OCI-M2 (cell line): Measurements from ENCODE around the gene AKT1.
A peak's percentile ranks its signal among the peaks of the same experiment; 100 is the strongest.

Source experiments
- DNase-seq: peaks from one replicate; lab custom pipeline; 2025; ENCODE audit not compliant: unreplicated experiment; lab: John Stamatoyannopoulos, UW

Gene AKT1

GRCh38 chr14:104773505-104774452 lies 21.8 kb downstream of the AKT1 start:
- DNase-seq = no peak

- DNase-seq = no peak
Observed at GRCh38 chr14:104772707-104773504, 22.6 kb downstream of the AKT1 start.

DNA sequence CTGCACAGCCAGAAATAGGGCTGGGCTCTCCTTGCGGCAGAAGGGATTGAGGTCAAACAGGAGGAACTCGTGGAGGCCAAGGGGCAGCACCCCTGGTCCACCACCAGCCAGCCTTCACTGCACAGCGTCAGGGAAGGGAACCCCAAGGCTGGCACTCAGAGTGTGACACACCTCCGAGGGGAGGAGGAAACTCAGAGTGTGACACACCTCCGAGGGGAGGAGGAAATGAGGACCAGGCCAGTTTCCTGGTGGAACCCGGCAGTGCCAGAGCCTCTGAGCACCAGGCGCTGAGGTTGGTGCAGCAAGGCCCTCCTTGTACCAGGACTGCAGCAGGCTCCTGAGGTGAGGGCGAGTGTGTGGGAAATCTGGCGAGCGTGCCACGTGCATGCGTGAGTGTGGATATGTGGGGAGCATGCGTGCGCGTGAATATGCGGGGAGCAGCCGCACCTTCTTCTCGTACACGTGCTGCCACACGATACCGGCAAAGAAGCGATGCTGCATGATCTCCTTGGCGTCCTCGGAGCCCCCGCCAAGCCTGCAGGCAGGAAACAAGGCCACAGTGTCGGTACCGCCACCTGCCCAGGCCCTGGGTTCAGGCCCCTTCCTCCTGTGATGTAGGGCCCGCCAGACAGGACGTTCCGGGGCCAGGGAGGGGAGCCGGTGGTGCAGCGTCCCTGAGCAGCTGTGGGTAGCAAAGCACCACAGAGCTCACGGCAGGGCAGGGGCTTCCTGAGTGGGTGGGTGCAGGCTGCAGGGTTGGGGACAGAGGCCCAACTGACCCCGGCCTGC lies 23.4 kb downstream of the AKT1 start:
- DNase-seq = no peak

GRCh38 chr14:104771374-104771773 lies 24.2 kb downstream of the AKT1 start:
- no peak for DNase-seq

DNA sequence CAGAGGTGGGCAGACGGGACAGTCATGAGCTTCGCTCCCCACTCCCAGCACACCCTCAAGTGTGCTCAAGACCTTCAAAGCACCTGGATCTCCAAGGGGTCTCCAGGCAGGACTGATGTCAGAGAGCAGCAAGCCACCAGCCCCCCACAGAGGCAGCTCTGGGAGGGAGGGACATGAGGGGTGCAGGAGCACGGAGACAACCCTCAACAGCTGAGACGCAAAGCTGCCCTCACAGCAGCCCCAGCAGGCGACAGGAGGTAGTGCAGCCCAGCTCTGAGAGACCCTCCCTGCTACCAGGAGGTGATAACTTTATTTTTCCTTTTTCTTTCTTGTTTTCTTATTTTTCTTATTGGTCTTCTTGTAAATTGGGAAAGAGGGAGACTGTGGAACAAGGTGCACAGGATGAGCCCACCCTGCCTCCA lies 24.7 kb downstream of the AKT1 start:
- DNase-seq = no peak

GRCh38 chr14:104770072-104770579 lies 25.4 kb downstream of the AKT1 start:
- no peak for DNase-seq

DNA sequence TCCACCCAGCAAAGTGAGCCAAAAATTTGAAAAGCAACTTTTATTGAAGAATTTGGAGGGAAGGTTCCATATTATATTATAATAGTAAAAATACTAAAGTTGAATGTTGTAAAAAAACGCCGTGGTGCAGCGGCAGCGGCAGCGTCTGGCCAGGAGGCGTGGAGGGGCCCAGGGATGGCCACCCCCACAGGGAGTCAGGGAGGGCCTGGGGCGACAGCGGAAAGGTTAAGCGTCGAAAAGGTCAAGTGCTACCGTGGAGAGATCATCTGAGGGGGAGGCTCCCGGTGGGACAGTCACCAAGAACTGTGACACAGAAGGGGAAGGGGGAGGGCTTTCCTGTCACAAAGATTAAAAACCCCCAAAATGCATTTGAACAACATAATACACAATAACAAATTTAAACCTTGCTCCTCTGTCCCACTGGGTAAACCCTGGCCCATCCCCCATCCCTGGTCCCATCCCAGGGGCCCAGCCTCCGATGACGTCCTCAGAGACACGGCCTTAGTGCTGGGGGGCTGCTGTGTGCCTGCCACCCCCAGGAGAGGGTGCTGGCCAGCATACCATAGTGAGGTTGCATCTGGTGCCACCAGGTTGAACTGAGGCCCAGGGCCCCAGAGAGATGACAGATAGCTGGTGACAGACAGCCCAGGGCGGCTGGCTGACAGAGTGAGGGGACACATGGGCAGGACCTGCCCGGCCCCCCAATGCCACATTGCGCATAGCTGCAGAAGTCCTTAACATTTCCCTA lies 26.1 kb downstream of the AKT1 start:
- DNase-seq = no peak

- DNase-seq = peak; percentile 82
Observed at GRCh38 chr14:104768437-104769323, 26.9 kb downstream of the AKT1 start.

- no peak for DNase-seq
Observed at GRCh38 chr14:104767634-104767918, 28.0 kb downstream of the AKT1 start.

DNA sequence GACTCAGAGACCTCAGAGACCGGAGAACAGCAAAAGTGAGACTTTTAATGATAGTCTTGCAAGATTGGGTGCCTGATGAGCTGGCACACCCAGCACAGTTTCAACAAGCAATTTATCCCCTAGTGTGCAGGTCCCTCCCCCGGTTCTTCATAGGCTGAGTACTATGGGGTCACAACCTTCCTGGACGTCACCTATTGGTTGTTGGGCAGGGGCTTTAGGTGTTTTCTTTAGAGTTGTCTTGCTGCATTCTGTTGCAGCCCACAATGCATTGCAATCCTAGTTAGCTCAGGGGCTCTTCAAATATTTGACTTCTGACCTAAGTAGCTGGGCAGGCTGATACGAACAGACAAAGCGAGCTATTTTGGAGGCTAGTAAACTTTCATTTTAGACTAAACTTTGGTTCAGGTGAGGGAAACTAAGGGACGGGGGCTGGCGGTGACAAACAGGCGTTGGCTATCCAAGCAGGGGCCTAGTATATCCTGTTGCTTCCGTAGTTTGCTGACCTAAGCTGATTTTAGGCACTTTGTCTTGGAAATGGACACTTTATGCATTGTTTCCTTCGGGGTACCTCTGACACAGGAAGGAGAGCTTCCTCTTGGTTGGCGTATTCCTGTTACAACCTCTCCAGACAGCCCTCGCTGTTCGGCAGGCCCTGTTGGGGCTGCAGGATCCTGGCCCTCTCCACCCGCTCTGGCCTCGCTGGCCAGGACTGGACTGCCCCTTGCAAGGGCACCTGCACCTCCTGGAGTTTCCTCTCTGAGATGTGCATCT lies 28.5 kb downstream of the AKT1 start:
- no peak for DNase-seq

DNA sequence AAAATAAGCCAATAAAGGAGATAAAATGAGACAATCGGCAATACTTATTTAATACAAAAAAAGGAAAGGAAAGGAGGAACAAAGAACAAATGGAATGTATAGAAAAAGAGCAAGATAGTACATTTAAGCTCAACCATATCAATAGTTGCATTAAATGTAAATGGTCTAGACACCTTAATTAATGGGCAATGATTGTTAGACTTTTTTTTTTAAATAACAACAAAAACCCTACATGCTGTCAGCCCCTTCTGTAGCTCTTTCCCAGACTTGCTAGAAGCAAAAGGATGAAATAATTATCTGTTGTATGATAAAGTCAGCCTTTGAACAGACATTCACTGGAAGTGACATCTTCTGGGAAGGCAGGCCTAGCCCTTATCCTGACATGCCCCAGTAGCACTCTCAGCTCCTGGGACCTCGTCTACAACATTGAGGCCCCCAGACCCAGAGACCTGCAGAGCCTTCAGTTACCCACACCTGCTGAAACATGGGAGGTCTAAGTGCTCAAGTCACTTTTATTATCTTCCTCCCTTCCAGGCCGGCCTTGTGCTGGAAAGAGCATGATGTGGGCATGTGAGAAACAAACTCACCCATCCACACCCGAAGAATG lies 29.2 kb downstream of the AKT1 start:
- DNase-seq = no peak

DNA sequence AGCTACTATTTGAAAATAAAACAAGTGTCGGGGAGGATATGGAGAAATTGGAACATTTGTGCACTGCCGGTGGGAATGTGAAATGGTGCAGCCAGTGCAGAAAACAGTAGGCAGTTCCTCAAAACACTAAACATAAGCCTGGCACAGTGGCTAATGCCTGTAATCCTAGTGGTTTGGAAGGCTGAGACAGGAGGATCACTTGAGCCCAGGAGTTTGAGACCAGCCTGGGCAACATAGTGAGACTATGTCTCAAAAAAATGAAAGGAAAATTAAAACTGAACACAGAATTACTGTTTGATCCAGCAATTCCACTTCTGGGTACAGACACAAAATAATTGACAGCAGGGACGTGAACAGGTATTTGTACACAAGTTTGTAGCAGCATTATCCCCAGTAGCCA lies 30.0 kb downstream of the AKT1 start:
- no peak for DNase-seq

DNA sequence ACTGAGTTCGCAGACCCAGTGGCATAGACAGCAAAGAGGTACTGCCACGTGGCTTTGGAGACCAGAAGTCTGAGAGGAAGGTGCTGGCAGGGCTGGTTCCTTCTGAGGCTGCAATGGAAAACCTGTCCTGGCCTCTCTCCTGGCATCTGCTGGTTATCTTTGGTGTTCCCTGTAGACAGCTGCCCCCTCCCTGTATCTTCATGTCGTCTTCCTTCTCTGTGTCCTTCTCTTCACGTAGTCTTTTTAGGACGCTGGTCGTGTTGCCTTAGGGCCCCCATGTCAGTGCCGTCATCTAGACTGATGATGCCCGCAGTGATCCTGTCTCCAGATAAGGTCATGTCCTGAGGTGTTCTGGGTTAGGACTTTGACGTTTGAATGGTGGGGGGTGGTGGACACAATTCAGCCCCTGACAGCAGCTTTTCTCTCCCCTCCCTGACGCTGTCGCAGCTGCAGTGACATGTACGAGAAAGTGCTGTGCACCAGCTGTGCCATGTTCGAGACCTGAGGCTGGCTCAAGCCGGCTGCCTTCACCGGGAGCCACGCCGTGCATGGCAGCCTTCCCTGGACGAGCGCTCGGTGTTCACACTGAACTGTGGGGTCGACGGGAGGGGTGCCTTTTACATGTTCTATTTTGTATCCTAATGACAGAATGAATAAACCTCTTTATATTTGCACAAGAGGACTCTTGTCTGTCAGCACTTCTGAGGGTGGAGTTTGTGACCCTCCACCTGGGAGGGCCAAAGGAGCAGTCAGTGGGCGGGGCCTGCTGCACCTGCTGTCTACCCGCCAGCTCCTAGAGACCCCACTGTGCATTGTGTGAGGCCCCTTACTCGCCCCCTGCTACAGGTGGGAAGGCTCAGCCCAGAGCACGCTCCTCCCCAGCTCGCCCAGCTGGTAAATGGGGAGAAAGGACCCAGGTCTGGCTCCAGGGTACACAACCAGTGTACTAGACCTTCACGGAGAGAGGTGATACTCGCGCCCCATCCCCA lies 36.3 kb downstream of the AKT1 start:
- no peak for DNase-seq

DNA sequence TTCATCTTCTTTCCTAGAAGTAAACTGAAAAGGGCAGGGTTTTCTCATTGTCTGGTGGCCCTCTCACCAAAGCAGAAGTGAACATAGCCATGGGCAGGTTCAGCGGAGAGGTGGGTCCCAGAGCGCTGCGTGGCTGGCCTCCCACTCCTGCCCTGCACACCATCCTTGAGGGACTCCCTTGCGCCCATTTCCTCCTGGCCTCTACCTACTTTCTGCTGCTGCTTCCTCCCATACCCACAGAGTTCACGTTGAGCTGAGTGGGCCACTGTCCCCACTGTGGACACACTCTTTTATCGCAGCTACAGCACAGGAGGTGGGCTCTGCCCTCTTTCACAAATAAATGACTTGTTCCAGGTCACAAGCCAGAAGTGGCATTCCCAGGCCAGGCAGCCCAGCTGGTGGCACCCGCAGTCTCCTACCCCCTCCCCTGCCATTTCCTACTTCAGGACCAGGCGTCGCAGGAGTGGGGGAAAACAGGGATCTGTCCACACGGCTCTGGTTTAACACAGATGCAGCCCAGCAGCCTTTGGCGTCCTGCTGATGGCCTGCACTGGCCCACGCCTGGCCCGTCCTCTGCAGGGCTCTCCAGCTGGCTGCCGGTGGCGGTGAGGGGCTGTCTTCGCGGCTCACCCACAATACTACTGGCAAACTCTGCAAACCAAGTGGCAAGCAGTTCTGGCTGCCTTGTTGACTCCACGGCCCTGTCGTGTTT lies 37.7 kb downstream of the AKT1 start:
- DNase-seq = no peak

- no peak for DNase-seq
Observed at GRCh38 chr14:104757238-104757585, 38.3 kb downstream of the AKT1 start.

DNA sequence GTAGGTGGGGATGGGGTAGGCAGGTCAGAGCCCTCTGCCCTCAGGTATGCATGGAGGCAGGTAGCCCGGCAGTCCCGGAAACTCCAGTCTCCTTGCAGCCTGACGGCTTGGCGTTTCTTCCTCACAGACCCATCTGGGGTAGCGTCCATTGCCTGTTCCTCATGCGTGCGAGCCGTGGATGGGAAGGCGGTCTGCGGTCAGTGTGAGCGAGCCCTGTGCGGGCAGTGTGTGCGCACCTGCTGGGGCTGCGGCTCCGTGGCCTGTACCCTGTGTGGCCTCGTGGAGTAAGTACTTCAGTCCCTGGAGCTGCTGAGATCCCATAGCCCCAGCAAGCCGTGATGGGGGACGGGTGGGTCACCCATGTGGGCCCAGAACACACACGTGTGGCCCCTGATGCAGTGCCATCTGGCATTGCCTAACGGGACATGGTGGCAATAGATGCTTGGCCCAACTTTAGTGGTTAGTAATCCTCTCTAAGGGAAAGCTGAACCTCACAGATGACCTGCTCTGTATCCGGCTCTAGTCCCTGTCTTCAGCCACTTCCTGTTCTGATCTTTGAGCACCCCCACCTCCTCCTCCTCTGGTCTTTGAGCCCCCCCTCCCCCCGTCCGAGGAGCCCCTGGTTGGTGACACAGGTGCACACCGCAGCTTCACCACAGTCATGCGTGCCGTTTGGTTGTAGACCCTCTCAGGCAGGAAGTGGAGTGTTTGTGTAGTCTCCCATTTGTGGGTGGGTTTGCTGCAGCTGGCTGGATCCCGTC lies 38.9 kb downstream of the AKT1 start:
- no peak for DNase-seq
